Measurements from ENCODE around the gene AKIP1. TPM values are rescaled to one million over a fixed set of nuclear protein-coding genes. Genes with fewer than 3 reads are reported as not detected.

The AKIP1 gene
- total and polyA plus RNA-seq, 9 of the 15 experiments (the other 6 are each of a cell fraction or from before 2014, with no cell fraction given), result 9.0 to 52.6 (median 36.2) TPM

- TF ChIP-seq DIDO1 (tag; IDR thresholded peaks at IDR 0.05; ENCODE audit: low read depth) (no peak), HCFC1 (IDR thresholded peaks at IDR 0.05; ENCODE audit: low read depth, low read length) (no peak), MYNN (IDR thresholded peaks at IDR 0.05) (no peak), MYNN (CRISPR knock-in tag; IDR thresholded peaks at IDR 0.05) (no peak), ZNF280A (IDR thresholded peaks at IDR 0.05; ENCODE audit: low read depth, partially characterized antibody) (no peak)
Measured at GRCh38 chr11:8927233-8927632, 16.2 kb downstream of the AKIP1 start (continued).

- H2AFZ ChIP-seq (ENCODE audit: low read depth, low read length), result no peak overlapping the region
- FAIRE-seq (no peak), ATAC-seq (no peak), DNase-seq (ENCODE audit: extremely low read depth in 1 of 4, low spot score in 3 of 4) (no peak)
- H3K9me1 ChIP-seq (ENCODE audit: control insufficient read depth, insufficient read depth, low read length), result peaks cover 2% of the 10 kb centered on the region
- no peak overlapping the region for H3K27ac ChIP-seq (ENCODE audit: extremely low read depth, low read depth, low read length)
- in situ Hi-C loops (cut with MboI), result no loop called here
- no TSS peak for BruUV-seq (replicated peaks)
- H3K4me3 ChIP-seq, result no peak overlapping the region
- intact Hi-C loops (cut with micrococcal nuclease), result no loop called here
- POLR2A ChIA-PET, result interaction anchor here (0.6 to 1.4 kb wide), 2 partner anchors 75 to 1408 kb away, joined by 3 read pairs; partner anchors contain the start of gene NRIP3
- no peak overlapping the region for H3K4me2 ChIP-seq (ENCODE audit: insufficient read depth, low read length)
- no peak for TF ChIP-seq BCL6 (CRISPR knock-in tag; IDR thresholded peaks at IDR 0.05)
- TF ChIP-seq JUNB (CRISPR knock-in tag; conservative IDR thresholded peaks at IDR 0.05), result no peak
- no peak for TF ChIP-seq CBX8 (IDR thresholded peaks at IDR 0.05; ENCODE audit: borderline replicate concordance, extremely low read depth, low read depth, low read length, poor library complexity, severe bottlenecking)
- no peak for TF ChIP-seq THAP12 (CRISPR knock-in tag; IDR thresholded peaks at IDR 0.05)
- TF ChIP-seq E2F5 (CRISPR knock-in tag; IDR thresholded peaks at IDR 0.05), result no peak
- TF ChIP-seq SMAD4 (CRISPR knock-in tag; conservative IDR thresholded peaks at IDR 0.05), result no peak
- no peak overlapping the region for H3K9ac ChIP-seq (ENCODE audit: insufficient read depth in 1 of 2, low read depth in 2 of 2, low read length in 2 of 2)
- no peaks in the 10 kb centered on the region; the same call in 1 of the 3 replicates for H3K36me3 ChIP-seq (ENCODE audit: control insufficient read depth, insufficient read depth, low read length)
- no peaks in the 10 kb centered on the region; a peak in 1 of 5 replicates for H3K27me3 ChIP-seq (ENCODE audit: control insufficient read depth in 2 of 2, insufficient read depth in 2 of 2, low read length in 2 of 2)
- peaks cover 0 to 6% of the 10 kb centered on the region in 2 experiments; a peak in 2 of 5 replicates for H3K4me1 ChIP-seq (replicated peaks in 1 of 2; ENCODE audit: control insufficient read depth in 2 of 2, insufficient read depth in 2 of 2, low read length in 2 of 2)
- WGBS (ENCODE audit: insufficient coverage, low coverage, missing lambda C conversion rate), result 52% methylated on average over 4 of the region's 4 CpGs
- H3K79me2 ChIP-seq (ENCODE audit: control insufficient read depth, insufficient read depth, low read length), result no peaks in the 10 kb centered on the region
- H3K9me3 ChIP-seq (replicated peaks; ENCODE audit: control insufficient read depth, insufficient read depth, low read depth, low read length), result no peaks in the 10 kb centered on the region
- no peaks in the 10 kb centered on the region for H4K20me1 ChIP-seq (replicated peaks; ENCODE audit: control insufficient read depth, insufficient read depth, low read length)
- CTCF ChIA-PET (ENCODE audit: low intra/inter-chr PET ratio), result no interaction called here
Measured at GRCh38 chr11:8928205-8928604, 17.2 kb downstream of the AKIP1 start.
